Measurements from ENCODE around the gene EPB41L2.

DNA sequence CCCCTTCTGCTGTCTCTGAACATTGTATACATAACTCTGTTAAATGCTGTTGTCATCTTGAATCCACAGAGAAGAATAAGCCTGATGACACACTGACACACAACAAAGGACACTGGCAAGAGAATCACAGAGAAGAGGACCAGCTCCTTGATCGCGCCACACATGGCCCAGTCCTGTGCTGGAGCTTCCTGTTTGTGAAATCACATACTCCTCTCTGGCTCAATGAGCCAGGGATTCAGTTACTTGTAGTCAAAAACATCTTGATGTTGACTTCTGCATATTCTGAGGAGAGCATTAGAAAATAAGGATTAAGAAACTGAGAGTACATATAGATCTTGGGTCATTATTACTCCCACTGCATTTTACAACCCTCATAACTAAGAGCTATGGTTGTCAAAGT, 100.1 kb downstream of the EPB41L2 start:
- TF ChIP-seq, protein P1, sequence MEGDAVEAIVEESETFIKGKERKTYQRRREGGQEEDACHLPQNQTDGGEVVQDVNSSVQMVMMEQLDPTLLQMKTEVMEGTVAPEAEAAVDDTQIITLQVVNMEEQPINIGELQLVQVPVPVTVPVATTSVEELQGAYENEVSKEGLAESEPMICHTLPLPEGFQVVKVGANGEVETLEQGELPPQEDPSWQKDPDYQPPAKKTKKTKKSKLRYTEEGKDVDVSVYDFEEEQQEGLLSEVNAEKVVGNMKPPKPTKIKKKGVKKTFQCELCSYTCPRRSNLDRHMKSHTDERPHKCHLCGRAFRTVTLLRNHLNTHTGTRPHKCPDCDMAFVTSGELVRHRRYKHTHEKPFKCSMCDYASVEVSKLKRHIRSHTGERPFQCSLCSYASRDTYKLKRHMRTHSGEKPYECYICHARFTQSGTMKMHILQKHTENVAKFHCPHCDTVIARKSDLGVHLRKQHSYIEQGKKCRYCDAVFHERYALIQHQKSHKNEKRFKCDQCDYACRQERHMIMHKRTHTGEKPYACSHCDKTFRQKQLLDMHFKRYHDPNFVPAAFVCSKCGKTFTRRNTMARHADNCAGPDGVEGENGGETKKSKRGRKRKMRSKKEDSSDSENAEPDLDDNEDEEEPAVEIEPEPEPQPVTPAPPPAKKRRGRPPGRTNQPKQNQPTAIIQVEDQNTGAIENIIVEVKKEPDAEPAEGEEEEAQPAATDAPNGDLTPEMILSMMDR (IDR thresholded peaks at IDR 0.05): no peak
- TF ChIP-seq EP300 (IDR thresholded peaks at IDR 0.05) (no peak), POLR2AphosphoS5 (IDR thresholded peaks at IDR 0.05) (no peak)

Data from upper lobe of left lung (tissue), 4 donors.